DMS114 treated with DMSO at 0.1 percent for 48 hours (cell line): ENCODE data around the gene MARCHF9.
"Not testable (repeated sequence)": the region's sequence is repeated elsewhere in the genome, so short reads cannot be mapped to it uniquely, and the experiment has no call there.

ENCODE experiments used
- DNase-seq: peaks from one replicate; lab custom pipeline; 2025; ENCODE audit not compliant: unreplicated experiment; lab: John Stamatoyannopoulos, UW

MARCHF9 gene, protein sequence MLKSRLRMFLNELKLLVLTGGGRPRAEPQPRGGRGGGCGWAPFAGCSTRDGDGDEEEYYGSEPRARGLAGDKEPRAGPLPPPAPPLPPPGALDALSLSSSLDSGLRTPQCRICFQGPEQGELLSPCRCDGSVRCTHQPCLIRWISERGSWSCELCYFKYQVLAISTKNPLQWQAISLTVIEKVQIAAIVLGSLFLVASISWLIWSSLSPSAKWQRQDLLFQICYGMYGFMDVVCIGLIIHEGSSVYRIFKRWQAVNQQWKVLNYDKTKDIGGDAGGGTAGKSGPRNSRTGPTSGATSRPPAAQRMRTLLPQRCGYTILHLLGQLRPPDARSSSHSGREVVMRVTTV

GRCh38 chr12:57754411-57755193 is at the start of gene MARCHF9:
Gene MARCHF9 (plus strand): TSS chr12:57755103. CDS start chr12:57755529, 426 bp downstream.
- DNase-seq: peak; percentile 36

DNA sequence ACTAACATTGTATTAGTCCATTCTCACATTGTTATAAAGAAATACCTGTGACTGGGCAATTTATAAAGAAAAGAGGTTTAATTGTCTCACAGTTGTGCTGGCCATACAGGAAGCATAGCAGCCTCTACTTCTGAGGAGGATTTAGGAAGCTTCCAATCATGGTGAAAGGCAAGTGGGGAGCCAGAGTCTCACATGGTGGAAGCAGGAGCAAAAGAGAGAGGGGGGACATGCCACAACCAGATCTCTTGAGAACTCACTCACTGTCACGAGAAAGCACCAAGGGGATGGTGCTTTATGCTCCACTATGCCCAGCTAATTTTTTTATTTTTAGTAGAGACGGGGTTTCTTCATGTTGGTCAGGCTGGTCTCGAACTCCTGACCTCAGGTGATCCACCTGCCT is 47.7 kb upstream of the MARCHF9 start:
- no peak for DNase-seq

DNA sequence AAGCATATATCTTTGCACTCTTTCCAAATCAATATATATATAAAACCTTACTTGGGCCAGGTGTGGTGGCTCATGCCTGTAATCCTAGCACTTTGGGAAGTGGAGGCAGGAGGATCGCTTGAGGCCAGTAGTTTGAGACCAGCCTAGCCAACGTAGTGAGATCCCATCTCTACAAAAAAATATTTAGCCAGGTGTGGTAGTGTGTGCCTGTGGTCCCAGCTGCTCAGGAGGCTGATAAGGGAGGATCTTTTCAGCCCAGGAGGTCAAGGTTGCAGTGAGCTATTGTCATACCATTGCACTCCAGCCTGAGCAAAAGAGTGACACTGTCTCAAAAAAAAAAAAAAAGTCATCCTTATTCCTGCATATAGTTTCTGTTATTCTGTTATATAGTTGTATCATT is 46.6 kb upstream of the MARCHF9 start:
- DNase-seq: no peak

DNA sequence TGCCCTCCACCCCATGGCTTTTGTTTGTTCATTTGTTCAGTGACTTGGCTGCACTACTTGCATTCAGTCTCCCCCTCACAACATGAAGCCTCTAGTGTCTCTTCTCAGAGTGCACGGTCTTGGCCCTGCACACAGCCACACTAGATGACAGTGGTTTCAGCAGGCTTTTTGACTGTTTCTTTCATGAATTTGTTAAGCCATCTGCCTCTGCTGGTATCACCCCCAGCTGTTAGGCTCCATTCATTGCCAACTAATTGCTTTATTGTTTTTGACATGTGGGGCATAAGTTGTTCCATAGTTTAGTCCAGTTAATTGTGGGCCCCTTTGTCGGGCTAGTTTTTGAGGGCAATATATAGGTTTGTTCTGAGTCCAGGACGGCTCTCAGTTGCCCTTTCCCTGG is 42.2 kb upstream of the MARCHF9 start:
- no peak for DNase-seq

- no peak for DNase-seq
Measured at GRCh38 chr12:57713209-57713608, 41.7 kb upstream of the MARCHF9 start.

GRCh38 chr12:57715036-57715748 is 39.7 kb upstream of the MARCHF9 start:
- DNase-seq: not testable (repeated sequence)

- no peak for DNase-seq
Measured at GRCh38 chr12:57715786-57716185, 39.1 kb upstream of the MARCHF9 start.

- no peak for DNase-seq
Measured at GRCh38 chr12:57716305-57716704, 38.6 kb upstream of the MARCHF9 start.

DNA sequence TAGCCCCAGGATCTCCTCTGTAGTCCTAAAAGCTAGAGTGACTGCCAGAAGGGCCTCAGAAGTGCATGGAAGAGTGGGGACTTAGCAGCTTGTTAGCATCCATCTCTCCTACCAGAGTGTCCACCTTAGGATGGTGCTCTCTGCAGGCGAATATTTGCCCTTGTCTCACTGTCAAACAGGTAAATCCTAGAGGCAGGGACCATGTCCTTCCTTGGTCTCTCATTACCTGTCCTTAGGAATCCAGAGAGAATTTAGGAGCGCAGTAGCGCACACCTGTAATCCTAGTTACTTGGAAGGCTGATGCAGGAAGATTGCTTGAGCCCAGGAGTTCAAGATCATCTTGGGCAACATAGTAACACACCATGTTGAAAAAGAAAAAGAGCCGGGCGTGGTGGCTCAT is 37.8 kb upstream of the MARCHF9 start:
- DNase-seq: no peak

GRCh38 chr12:57717846-57718640 is 36.9 kb upstream of the MARCHF9 start:
- DNase-seq: no peak

- no peak for DNase-seq
Measured at GRCh38 chr12:57718641-57719528, 36.0 kb upstream of the MARCHF9 start.

DNA sequence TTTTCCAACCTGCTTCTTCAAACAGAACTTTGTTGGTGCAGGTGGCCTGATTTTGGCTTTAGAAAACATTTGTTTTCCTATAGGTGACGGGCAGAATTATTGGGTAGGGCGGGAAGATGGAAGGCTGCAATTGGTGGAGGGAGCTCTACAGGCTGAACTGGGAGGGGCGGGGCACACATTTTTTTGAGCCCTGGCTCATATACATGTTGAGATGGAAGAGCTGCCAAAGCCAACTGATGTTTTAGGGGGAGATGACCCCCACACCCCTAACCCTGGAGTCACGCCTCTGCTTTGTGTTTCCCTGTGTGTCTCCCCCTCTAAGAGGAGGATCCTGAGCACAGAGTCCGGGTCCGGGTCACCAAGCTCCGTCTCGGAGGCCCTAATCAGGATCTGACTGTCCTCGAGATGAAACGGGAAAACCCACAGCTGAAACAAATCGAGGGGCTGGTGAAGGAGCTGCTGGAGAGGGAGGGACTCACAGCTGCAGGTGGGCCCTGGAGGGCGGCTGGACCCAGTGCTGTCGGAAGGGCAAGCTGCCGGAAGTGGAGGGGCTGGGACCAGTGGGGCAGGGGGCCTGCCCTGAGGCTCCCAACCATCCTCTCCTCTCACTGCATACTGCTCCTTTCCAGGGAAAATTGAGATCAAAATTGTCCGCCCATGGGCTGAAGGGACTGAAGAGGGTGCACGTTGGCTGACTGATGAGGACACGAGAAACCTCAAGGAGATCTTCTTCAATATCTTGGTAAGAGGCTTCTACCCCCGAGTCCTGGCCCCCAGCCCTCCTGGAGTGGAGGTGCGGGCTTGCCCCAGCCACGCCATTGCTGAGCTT is 34.9 kb upstream of the MARCHF9 start:
- DNase-seq: no peak

DNA sequence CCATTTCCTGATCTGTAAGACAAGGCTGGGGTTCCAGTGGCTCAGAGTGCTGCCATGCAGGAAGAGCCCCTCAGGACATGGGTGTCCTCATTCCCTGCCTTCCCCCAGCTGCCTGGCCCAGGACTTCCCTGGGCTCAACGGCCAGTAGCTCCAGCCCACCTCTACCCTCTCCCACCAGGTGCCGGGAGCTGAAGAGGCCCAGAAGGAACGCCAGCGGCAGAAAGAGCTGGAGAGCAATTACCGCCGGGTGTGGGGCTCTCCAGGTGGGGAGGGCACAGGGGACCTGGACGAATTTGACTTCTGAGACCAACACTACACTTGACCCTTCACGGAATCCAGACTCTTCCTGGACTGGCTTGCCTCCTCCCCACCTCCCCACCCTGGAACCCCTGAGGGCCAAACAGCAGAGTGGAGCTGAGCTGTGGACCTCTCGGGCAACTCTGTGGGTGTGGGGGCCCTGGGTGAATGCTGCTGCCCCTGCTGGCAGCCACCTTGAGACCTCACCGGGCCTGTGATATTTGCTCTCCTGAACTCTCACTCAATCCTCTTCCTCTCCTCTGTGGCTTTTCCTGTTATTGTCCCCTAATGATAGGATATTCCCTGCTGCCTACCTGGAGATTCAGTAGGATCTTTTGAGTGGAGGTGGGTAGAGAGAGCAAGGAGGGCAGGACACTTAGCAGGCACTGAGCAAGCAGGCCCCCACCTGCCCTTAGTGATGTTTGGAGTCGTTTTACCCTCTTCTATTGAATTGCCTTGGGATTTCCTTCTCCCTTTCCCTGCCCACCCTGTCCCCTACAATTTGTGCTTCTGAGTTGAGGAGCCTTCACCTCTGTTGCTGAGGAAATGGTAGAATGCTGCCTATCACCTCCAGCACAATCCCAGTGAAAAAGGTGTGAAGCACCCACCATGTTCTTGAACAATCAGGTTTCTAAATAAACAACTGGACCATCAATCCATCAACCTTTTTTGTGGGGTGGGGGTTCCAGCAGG is 34.0 kb upstream of the MARCHF9 start:
- DNase-seq: no peak

GRCh38 chr12:57721846-57722608 is 32.9 kb upstream of the MARCHF9 start:
- DNase-seq: not testable (repeated sequence)

DNA sequence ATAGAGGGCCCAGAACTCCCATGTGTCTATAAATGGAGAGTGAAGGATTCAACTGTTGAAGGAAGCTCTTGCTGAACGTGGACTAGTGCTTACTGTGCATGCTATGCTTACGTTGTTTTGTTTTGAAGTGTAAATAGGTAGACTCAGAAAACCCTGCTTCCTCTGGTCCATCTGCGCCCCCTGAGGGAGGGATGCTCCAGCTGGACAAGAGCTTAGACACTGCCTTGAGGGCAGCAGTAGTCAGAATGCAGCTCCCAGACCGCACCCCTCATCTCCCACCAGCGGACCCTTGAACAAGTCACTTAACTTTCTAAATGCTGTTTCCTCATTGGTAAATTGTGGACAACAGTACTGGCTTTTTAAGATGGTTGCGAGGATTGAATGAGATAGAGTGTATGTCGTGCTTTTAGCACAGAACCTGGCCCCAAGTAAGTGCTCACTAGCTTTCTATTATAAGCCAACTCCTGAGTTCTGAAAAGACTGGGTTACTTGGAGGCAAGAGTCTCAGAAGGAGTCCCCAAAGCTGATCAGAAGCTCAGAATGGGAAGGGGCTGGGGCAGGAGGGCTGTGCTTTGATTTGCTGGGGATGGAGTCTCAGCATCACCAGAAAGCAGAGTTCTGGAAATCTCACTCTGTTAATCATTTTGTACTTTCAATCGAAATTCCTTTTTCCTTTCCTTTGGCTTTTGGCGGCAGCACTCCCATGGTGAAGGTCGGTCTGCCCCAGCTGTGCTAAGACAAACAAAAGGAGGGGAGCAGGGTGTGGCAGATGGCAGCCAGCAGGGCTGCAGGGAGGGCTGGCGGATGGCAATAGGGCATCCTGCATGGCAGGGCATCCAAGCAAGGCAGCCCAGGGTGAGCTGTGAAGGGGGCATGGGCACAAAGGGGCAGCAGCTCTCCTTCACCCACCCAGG is 31.9 kb upstream of the MARCHF9 start:
- DNase-seq: no peak

- DNase-seq: no peak
Measured at GRCh38 chr12:57723630-57723962, 31.3 kb upstream of the MARCHF9 start.
